Panc1 (cell line): ENCODE results near the gene GLE1. TPM values are rescaled to one million over a fixed set of nuclear protein-coding genes. Genes with fewer than 3 reads are reported as not detected.

ENCODE experiments used
- ATAC-seq: fragments of 200-7000 bp; cut with Tn5 transposase; 2 replicates; pipeline ENCODE4 v1.9.1; 2020; ENCODE audit warnings: mild to moderate bottlenecking, moderate library complexity
- BruUV-seq: library from RNA; stranded (reverse); fragments of 400-500 nt; replicated peaks from 2 replicates; lab custom pipeline; 2021; lab: Mats Ljungman, UMichigan
- CTCF ChIA-PET: fragments of 300-600 bp; sonication (Branson Sonifier 250); formaldehyde crosslinking; loops from one replicate; lab custom pipeline; 2022; ENCODE audit warnings: antibody characterized with exemption; lab: Charles Lee
- POLR2A ChIA-PET: fragments of 300-600 bp; sonication (Branson Sonifier 250); formaldehyde crosslinking; loops from one replicate; lab custom pipeline; 2022; ENCODE audit warnings: antibody characterized with exemption; lab: Charles Lee
- DNase-seq: peaks from one replicate; pipeline ENCODE4 v3.0.0-alpha.2; 2010; ENCODE audit warnings: low read depth, low spot score
- H3K27ac ChIP-seq: 2 replicates; pipeline ENCODE4 v1.5.1; 2011; ENCODE audit warnings: mild to moderate bottlenecking, low read length, inconsistent platforms
- H3K27me3 ChIP-seq: fragments of 200-500 bp; sonication (Bioruptor generic); 2 replicates; pipeline ENCODE4 v1.6.0; 2014; ENCODE audit warnings: low read length, inconsistent platforms; ENCODE audit not compliant: control insufficient read depth, insufficient read depth
- H3K36me3 ChIP-seq: fragments of 200-500 bp; sonication (Bioruptor generic); 2 replicates; pipeline ENCODE4 v1.5.1; 2014; ENCODE audit warnings: inconsistent platforms, mild to moderate bottlenecking, low read length, moderate library complexity; ENCODE audit not compliant: control insufficient read depth, insufficient read depth
- H3K4me1 ChIP-seq: 2 replicates; pipeline ENCODE4 v1.5.1; 2011; ENCODE audit warnings: inconsistent platforms, mild to moderate bottlenecking, low read length, moderate library complexity; ENCODE audit not compliant: control insufficient read depth, insufficient read depth
- H3K4me3 ChIP-seq, 2 experiments: 2 replicates each; pipeline ENCODE4 v1.5.1; 2011 to 2012; ENCODE audit warnings: low read depth in 2 of 2, low read length in 2 of 2, mild to moderate bottlenecking in 2 of 2, inconsistent platforms in 1 of 2, moderate library complexity in 1 of 2
- H3K9me3 ChIP-seq: fragments of 200-500 bp; sonication (Bioruptor generic); 2 replicates; pipeline ENCODE4 v1.5.1; 2014; ENCODE audit warnings: low read depth, mild to moderate bottlenecking, inconsistent platforms, low read length, moderate library complexity; ENCODE audit not compliant: control insufficient read depth, insufficient read depth
- POLR2AphosphoS5 ChIP-seq: IDR thresholded peaks from 2 replicates; pipeline ENCODE4 v1.6.1; 2012; ENCODE audit warnings: mild to moderate bottlenecking, low read depth, low read length, moderate library complexity
- SIN3A ChIP-seq: IDR thresholded peaks from 2 replicates; pipeline ENCODE4 v1.6.1; 2012; ENCODE audit warnings: low read depth, mild to moderate bottlenecking, low read length, moderate library complexity, borderline replicate concordance; ENCODE audit not compliant: insufficient read depth
- TCF7L2 ChIP-seq: IDR thresholded peaks from 2 replicates; pipeline ENCODE4 v1.6.1; 2011; ENCODE audit warnings: mild to moderate bottlenecking, low read depth, low read length, inconsistent platforms
- in situ Hi-C: cut with HindIII; loops from 2 replicates; pipeline ENCODE4 v1.10.0; 2016; ENCODE audit warnings: low sequenced_read_pairs, low pct_unique_long_range_greater_than_20kb
- intact Hi-C: fragments of 100-400 bp; cut with micrococcal nuclease; formaldehyde crosslinking; loops from one replicate; pipeline ENCODE4 v1.10.0; 2022; ENCODE audit not compliant: unreplicated experiment
- total RNA-seq: library from RNA; stranded (reverse); gene quantifications from one replicate; pipeline ENCODE4 v1.2.1, GENCODE V29; 2021; ENCODE audit not compliant: unreplicated experiment
- TF ChIP-seq, protein P1 (sequence below): fragments of 450-650 bp; IDR thresholded peaks from 2 replicates; pipeline ENCODE4 v1.5.1; 2017; ENCODE audit warnings: mild to moderate bottlenecking
- TF ChIP-seq, protein P2 (sequence below), 2 experiments: IDR thresholded peaks; 2 replicates each; pipeline ENCODE4 v1.6.1; 2011 to 2012; ENCODE audit warnings: low read depth in 2 of 2, control low read depth in 1 of 2, low read length in 1 of 2, mild to moderate bottlenecking in 1 of 2, moderate library complexity in 1 of 2; ENCODE audit not compliant: insufficient read depth in 1 of 2

The GLE1 gene
- total RNA-seq, 1 experiment from 2014 or later: 25.9 TPM

DNA sequence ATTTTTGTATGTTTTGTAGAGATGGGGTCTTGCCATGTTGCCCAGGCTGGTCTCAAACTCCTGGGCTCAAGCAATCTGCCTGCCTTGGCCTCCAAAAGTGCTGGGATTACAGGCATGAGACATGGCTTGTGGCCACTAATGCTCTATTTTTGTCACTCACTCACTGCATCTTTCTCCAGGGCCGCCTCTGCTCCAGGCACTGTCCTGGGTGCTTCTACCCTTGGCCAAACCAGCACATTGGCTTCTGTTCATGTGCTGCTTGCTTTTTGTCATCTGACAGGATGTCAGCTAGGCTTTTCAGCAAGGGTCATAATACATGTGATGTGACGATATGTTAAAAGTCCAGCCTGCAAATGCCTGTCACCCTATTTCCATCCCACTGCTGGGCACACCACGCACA, 45.5 kb upstream of the GLE1 start:
- ChIA-PET CTCF (no interaction called here), POLR2A (interaction anchor here (0.6 to 0.7 kb wide), 2 partner anchors 39 to 40 kb away, joined by 4 to 17 read pairs; partner anchors contain the start of gene CERCAM)
- Histone ChIP-seq H3K27me3 (no peaks in the 10 kb centered on the region), H3K9me3 (no peaks in the 10 kb centered on the region), H3K27ac (no peak overlapping the region), H3K4me3 (no peak overlapping the region), H3K4me1 (peaks cover 5% of the 10 kb centered on the region; the same call in 1 of the 2 replicates), H3K36me3 (peaks cover 8% of the 10 kb centered on the region)
- intact Hi-C loops (no loop called here), in situ Hi-C loops (no loop called here)
- no TSS peak for BruUV-seq
- ATAC-seq: no peak
- TF ChIP-seq, protein P1, sequence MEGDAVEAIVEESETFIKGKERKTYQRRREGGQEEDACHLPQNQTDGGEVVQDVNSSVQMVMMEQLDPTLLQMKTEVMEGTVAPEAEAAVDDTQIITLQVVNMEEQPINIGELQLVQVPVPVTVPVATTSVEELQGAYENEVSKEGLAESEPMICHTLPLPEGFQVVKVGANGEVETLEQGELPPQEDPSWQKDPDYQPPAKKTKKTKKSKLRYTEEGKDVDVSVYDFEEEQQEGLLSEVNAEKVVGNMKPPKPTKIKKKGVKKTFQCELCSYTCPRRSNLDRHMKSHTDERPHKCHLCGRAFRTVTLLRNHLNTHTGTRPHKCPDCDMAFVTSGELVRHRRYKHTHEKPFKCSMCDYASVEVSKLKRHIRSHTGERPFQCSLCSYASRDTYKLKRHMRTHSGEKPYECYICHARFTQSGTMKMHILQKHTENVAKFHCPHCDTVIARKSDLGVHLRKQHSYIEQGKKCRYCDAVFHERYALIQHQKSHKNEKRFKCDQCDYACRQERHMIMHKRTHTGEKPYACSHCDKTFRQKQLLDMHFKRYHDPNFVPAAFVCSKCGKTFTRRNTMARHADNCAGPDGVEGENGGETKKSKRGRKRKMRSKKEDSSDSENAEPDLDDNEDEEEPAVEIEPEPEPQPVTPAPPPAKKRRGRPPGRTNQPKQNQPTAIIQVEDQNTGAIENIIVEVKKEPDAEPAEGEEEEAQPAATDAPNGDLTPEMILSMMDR: no peak
- TF ChIP-seq POLR2AphosphoS5 (no peak), SIN3A (no peak), TCF7L2 (no peak)
- TF ChIP-seq, protein P2, sequence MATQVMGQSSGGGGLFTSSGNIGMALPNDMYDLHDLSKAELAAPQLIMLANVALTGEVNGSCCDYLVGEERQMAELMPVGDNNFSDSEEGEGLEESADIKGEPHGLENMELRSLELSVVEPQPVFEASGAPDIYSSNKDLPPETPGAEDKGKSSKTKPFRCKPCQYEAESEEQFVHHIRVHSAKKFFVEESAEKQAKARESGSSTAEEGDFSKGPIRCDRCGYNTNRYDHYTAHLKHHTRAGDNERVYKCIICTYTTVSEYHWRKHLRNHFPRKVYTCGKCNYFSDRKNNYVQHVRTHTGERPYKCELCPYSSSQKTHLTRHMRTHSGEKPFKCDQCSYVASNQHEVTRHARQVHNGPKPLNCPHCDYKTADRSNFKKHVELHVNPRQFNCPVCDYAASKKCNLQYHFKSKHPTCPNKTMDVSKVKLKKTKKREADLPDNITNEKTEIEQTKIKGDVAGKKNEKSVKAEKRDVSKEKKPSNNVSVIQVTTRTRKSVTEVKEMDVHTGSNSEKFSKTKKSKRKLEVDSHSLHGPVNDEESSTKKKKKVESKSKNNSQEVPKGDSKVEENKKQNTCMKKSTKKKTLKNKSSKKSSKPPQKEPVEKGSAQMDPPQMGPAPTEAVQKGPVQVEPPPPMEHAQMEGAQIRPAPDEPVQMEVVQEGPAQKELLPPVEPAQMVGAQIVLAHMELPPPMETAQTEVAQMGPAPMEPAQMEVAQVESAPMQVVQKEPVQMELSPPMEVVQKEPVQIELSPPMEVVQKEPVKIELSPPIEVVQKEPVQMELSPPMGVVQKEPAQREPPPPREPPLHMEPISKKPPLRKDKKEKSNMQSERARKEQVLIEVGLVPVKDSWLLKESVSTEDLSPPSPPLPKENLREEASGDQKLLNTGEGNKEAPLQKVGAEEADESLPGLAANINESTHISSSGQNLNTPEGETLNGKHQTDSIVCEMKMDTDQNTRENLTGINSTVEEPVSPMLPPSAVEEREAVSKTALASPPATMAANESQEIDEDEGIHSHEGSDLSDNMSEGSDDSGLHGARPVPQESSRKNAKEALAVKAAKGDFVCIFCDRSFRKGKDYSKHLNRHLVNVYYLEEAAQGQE (IDR thresholded peaks at IDR 0.05; ENCODE audit: insufficient read depth in 1 of 2, low read depth in 2 of 2, low read length in 1 of 2): no peak
- DNase-seq: no peak

DNA sequence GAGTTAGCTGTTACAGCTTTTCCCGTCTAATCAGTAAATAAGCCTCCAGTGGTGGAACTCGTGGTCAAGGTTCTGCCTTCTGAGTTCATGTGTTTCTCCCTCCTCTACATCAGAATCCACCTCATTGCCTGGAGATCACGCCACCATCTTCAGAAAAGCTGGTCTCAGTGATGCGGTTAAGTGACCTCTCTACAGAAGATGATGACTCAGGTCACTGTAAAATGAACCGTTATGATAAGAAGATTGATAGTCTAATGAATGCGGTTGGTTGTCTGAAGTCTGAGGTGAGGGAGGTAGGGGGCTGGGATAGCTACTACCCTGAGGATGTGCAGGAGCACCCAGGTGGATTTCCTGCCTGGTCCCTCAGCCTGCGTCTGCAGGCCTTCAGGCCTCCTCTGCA, 35.4 kb upstream of the GLE1 start:
- BruUV-seq: TSS peak; percentile 66
- no peak for ATAC-seq
- no peaks in the 10 kb centered on the region for H3K27me3 ChIP-seq
- H3K4me1 ChIP-seq: no peaks in the 10 kb centered on the region
- DNase-seq: no peak
- TF ChIP-seq TCF7L2: no peak
- TF ChIP-seq, protein P2 (IDR thresholded peaks at IDR 0.05; ENCODE audit: insufficient read depth in 1 of 2, low read depth in 2 of 2, low read length in 1 of 2): no peak
- TF ChIP-seq POLR2AphosphoS5: no peak
- no peak for TF ChIP-seq SIN3A
- TF ChIP-seq, protein P1: no peak
- intact Hi-C loops (no loop called here), in situ Hi-C loops (no loop called here)
- CTCF ChIA-PET: no interaction called here
- POLR2A ChIA-PET: no interaction called here
- H3K9me3 ChIP-seq: no peaks in the 10 kb centered on the region
- H3K36me3 ChIP-seq: no peaks in the 10 kb centered on the region; the same call in none of the 2 replicates
- H3K4me3 ChIP-seq: no peak overlapping the region
- no peak overlapping the region for H3K27ac ChIP-seq
